Liver (tissue), 3 donors: ENCODE results near the gene CTNNA2.

Experiments
- ATF3 ChIP-seq: IDR thresholded peaks from 2 replicates; pipeline ENCODE4 v1.6.1; 2016; ENCODE audit warnings: antibody characterized with exemption
- CTCF ChIP-seq: fragments of 150-350 bp; IDR thresholded peaks from 2 replicates; pipeline ENCODE4 v1.5.1; 2017; ENCODE audit warnings: improper control_type of control experiment, low read depth, low read length; ENCODE audit not compliant: missing input control
- EGR1 ChIP-seq, 2 donors: IDR thresholded peaks; 2 replicates each; pipeline ENCODE4 v1.6.1; 2016 to 2018; ENCODE audit warnings: antibody characterized with exemption in 2 of 2, low read depth in 2 of 2
- HNF4A ChIP-seq, 2 donors: conservative IDR thresholded peaks; 2 replicates each; pipeline ENCODE4 v1.6.1; 2016; ENCODE audit warnings: antibody characterized with exemption in 2 of 2, mild to moderate bottlenecking in 2 of 2
- HNF4G ChIP-seq: IDR thresholded peaks from 2 replicates; pipeline ENCODE4 v1.6.1; 2016; ENCODE audit warnings: antibody characterized with exemption
- RAD21 ChIP-seq, 2 donors: IDR thresholded peaks; 2 replicates each; pipeline ENCODE4 v1.6.1; 2016; ENCODE audit warnings: antibody characterized with exemption in 2 of 2, mild to moderate bottlenecking in 2 of 2
- REST ChIP-seq: IDR thresholded peaks from 2 replicates; pipeline ENCODE4 v1.6.1; 2016; ENCODE audit warnings: antibody characterized with exemption, mild to moderate bottlenecking
- RXRA ChIP-seq, 2 donors: IDR thresholded peaks; 2 replicates each; pipeline ENCODE4 v1.6.1; 2017 to 2018; ENCODE audit warnings: antibody characterized with exemption in 2 of 2, mild to moderate bottlenecking in 1 of 2
- TAF1 ChIP-seq: conservative IDR thresholded peaks from 2 replicates; pipeline ENCODE4 v1.6.1; 2016; ENCODE audit warnings: antibody characterized with exemption, mild to moderate bottlenecking
- YY1 ChIP-seq: IDR thresholded peaks from 2 replicates; pipeline ENCODE4 v1.6.1; 2016; ENCODE audit warnings: antibody characterized with exemption, mild to moderate bottlenecking
- donor health status: healthy.
- donor health status: healthy.

GRCh38 chr2:80517316-80517715 lies 1004.5 kb downstream of the CTNNA2 start:
- TF ChIP-seq CTCF (no peak), REST (no peak), ATF3 (no peak), HNF4G (no peak), TAF1 (no peak), HNF4A (conservative IDR thresholded peaks at IDR 0.05) (no peak), RAD21 (IDR thresholded peaks at IDR 0.05) (no peak), RXRA (IDR thresholded peaks at IDR 0.05) (no peak), EGR1 (IDR thresholded peaks at IDR 0.05; ENCODE audit: low read depth in 2 of 2) (no peak), YY1 (no peak)
